BLaER1 treated with 17β-estradiol and CSF1 and Interleukin-3, amounts not matched to agents 10 nM and 100 nM (cell line): Measurements from ENCODE around the gene DOCK1.
"Not testable (repeated sequence)": the region's sequence is repeated elsewhere in the genome, so short reads cannot be mapped to it uniquely, and the experiment has no call there.

Experiments used
- H3K27ac ChIP-seq, 11 experiments: shearing (Covaris generic); formaldehyde crosslinking; 2 replicates each; pipeline ENCODE4 v1.8.1; 2022
- H3K27me3 ChIP-seq, 11 experiments: shearing (Covaris generic); formaldehyde crosslinking; 2 replicates each; pipeline ENCODE4 v1.8.1; 2022
- H3K36me3 ChIP-seq, 11 experiments: shearing (Covaris generic); formaldehyde crosslinking; 2 replicates each; pipeline ENCODE4 v1.8.1; 2022
- H3K4me1 ChIP-seq, 10 experiments: shearing (Covaris generic); formaldehyde crosslinking; 2 replicates each; pipeline ENCODE4 v1.8.1; 2022
- H3K4me2 ChIP-seq, 11 experiments: shearing (Covaris generic); formaldehyde crosslinking; 2 replicates each; pipeline ENCODE4 v1.8.1; 2022
- H3K4me3 ChIP-seq, 10 experiments: shearing (Covaris generic); formaldehyde crosslinking; 2 replicates each; pipeline ENCODE4 v1.8.1; 2022
- H3K9ac ChIP-seq, 11 experiments: shearing (Covaris generic); formaldehyde crosslinking; 2 replicates each; pipeline ENCODE4 v1.8.1; 2022
- H3K9me3 ChIP-seq, 11 experiments: shearing (Covaris generic); formaldehyde crosslinking; replicated peaks in 1 of 11; 2 replicates each; pipeline ENCODE4 v1.8.1; 2022
- H4K20me1 ChIP-seq, 11 experiments: shearing (Covaris generic); formaldehyde crosslinking; 2 replicates each; pipeline ENCODE4 v1.8.1; 2022
- Cebpa-rat ChIP-seq, 11 experiments: shearing (Covaris generic); IDR thresholded peaks; 2 replicates each; pipeline ENCODE4 v1.8.1; 2022

DOCK1 gene

DNA sequence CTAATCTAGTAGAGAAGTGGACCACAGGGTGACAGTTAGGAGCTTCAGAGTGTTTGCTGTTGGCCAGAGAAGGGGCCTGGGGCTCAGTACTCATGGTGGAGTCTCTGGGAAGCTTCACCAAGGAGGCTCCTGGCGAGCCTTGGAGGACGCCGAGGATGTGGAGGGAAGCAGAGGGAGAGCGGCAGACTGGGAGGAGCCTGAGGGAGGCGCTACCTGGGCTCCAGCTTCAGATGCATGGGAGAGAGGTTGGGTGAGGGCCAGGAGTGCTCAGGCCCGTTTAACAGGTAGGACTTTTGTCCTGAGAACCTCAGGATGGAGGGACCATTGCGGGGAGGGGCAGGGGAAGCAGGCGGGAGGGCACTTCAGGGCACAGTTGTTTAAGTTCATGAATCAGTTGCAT lies 24.2 kb downstream of the DOCK1 start:
- Histone ChIP-seq H3K27ac (no peak overlapping the region), H3K9me3 (no peaks in the 10 kb centered on the region)

DNA sequence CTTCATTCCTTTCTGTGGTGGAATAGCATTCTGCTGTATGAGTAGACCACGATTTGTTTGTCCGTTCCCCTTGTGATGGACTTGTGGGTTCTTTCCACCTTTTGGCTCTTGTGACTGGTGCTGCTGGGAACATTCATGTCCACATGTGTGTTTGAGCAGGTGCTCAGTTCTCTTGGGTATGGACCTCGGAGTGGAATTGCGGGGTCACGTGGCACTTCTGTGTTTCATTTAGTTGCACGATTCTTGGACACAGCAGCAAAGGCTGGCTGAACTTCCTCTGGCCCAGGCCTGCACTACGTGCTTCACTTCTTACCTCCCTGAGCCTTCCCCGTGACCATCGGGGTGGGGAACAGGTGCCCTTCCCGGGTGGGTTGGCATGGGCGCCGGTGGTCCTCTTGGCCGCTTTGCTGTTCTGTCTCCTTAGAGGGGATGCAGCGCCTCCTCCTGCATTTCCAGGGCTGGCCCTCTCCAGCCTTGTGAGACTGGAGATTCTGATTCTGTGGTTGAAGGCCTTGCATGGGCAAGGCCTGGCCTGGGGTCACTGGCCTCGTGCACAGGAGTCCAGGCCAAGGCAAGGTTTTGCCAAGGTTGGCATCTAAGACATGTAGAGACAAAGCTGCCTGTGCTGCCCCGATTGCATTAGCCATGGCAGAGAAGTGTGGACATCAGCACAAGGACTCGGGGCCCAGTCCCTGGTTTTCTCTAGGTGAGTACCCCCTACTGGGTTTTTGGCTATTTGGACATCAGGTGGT lies 25.1 kb downstream of the DOCK1 start:
- Histone ChIP-seq H4K20me1 (no peaks in the 10 kb centered on the region), H3K4me1 (peaks cover 0 to 2% (median 0%) of the 10 kb centered on the region in 10 experiments; a peak in 3 of 20 replicates), H3K4me3 (no peak overlapping the region), H3K9ac (no peak overlapping the region), H3K4me2 (no peak overlapping the region), H3K27ac (no peak overlapping the region), H3K9me3 (no peaks in the 10 kb centered on the region), H3K36me3 (no peaks in the 10 kb centered on the region), H3K27me3 (no peaks in the 10 kb centered on the region)
- TF ChIP-seq Cebpa-rat (IDR thresholded peaks at IDR 0.05) = no peak

More for the DNA sequence above, 24.2 kb downstream of the DOCK1 start:
- no peak for TF ChIP-seq Cebpa-rat (IDR thresholded peaks at IDR 0.05)
- no peaks in the 10 kb centered on the region for H3K4me1 ChIP-seq
- H3K36me3 ChIP-seq = no peaks in the 10 kb centered on the region
- H3K4me3 ChIP-seq = no peak overlapping the region
- H3K9ac ChIP-seq = no peak overlapping the region
- H3K4me2 ChIP-seq = no peak overlapping the region
- no peaks in the 10 kb centered on the region for H4K20me1 ChIP-seq
- no peaks in the 10 kb centered on the region for H3K27me3 ChIP-seq

- no peaks in the 10 kb centered on the region for H4K20me1 ChIP-seq
- no peaks in the 10 kb centered on the region for H3K9me3 ChIP-seq
- H3K27me3 ChIP-seq = no peaks in the 10 kb centered on the region
- no peak overlapping the region for H3K4me3 ChIP-seq
- peaks cover 0 to 7% (median 0%) of the 10 kb centered on the region in 10 experiments; a peak in 3 of 20 replicates for H3K4me1 ChIP-seq
- TF ChIP-seq Cebpa-rat (IDR thresholded peaks at IDR 0.05) = no peak
- no peak overlapping the region for H3K9ac ChIP-seq
- no peak overlapping the region for H3K27ac ChIP-seq
- no peaks in the 10 kb centered on the region for H3K36me3 ChIP-seq
- no peak overlapping the region for H3K4me2 ChIP-seq
Measured at GRCh38 chr10:126930883-126931503, 25.8 kb downstream of the DOCK1 start.

- peaks cover 0 to 7% (median 0%) of the 10 kb centered on the region in 10 experiments; a peak in 3 of 20 replicates for H3K4me1 ChIP-seq
- H4K20me1 ChIP-seq = no peaks in the 10 kb centered on the region
- H3K27ac ChIP-seq = no peak overlapping the region
- no peak overlapping the region for H3K4me3 ChIP-seq
- no peak overlapping the region for H3K9ac ChIP-seq
- TF ChIP-seq Cebpa-rat (IDR thresholded peaks at IDR 0.05) = no peak
- H3K4me2 ChIP-seq = no peak overlapping the region
- no peaks in the 10 kb centered on the region for H3K9me3 ChIP-seq
- H3K36me3 ChIP-seq = no peaks in the 10 kb centered on the region
- H3K27me3 ChIP-seq = no peaks in the 10 kb centered on the region
Measured at GRCh38 chr10:126931544-126931943, 26.3 kb downstream of the DOCK1 start.

GRCh38 chr10:126932516-126932915 lies 27.3 kb downstream of the DOCK1 start:
- Histone ChIP-seq H4K20me1 (no peaks in the 10 kb centered on the region), H3K9ac (no peak overlapping the region), H3K36me3 (no peaks in the 10 kb centered on the region), H3K4me2 (no peak overlapping the region), H3K4me1 (peaks cover 0 to 7% (median 0%) of the 10 kb centered on the region in 10 experiments; a peak in 3 of 20 replicates), H3K27ac (no peak overlapping the region), H3K4me3 (no peak overlapping the region), H3K27me3 (no peaks in the 10 kb centered on the region), H3K9me3 (peaks cover 0 to 4% (median 0%) of the 10 kb centered on the region in 11 experiments; a peak in 2 of 22 replicates)
- no peak for TF ChIP-seq Cebpa-rat (IDR thresholded peaks at IDR 0.05)

DNA sequence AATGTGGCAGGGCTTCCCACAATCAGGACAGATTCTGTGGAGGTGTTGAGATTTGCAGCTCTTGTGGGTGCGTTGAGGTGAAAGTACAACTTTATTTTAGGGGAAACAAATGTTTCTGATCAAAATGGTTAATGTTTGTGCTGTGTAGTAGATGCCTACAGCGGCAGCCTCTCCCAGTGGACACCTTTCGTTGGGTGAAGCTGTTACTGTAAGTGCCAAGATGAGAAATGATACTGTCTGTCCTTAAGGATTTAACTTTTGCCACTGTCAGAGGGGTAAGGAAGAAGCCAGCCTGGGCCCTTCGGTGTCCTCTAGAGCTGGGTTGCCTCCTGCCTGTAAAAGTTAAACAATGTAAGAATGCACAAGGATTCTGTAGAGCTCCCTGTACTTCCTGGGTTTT lies 27.9 kb downstream of the DOCK1 start:
- H3K4me3 ChIP-seq = no peak overlapping the region
- H3K4me2 ChIP-seq = no peak overlapping the region
- H3K27ac ChIP-seq = no peak overlapping the region
- H3K27me3 ChIP-seq = no peaks in the 10 kb centered on the region
- H3K9me3 ChIP-seq = peaks cover 0 to 9% (median 0%) of the 10 kb centered on the region in 11 experiments; a peak in 3 of 22 replicates
- H4K20me1 ChIP-seq = no peaks in the 10 kb centered on the region
- H3K4me1 ChIP-seq = peaks cover 0 to 7% (median 0%) of the 10 kb centered on the region in 10 experiments; a peak in 3 of 20 replicates
- no peak for TF ChIP-seq Cebpa-rat (IDR thresholded peaks at IDR 0.05)
- H3K36me3 ChIP-seq = no peaks in the 10 kb centered on the region
- no peak overlapping the region for H3K9ac ChIP-seq

DNA sequence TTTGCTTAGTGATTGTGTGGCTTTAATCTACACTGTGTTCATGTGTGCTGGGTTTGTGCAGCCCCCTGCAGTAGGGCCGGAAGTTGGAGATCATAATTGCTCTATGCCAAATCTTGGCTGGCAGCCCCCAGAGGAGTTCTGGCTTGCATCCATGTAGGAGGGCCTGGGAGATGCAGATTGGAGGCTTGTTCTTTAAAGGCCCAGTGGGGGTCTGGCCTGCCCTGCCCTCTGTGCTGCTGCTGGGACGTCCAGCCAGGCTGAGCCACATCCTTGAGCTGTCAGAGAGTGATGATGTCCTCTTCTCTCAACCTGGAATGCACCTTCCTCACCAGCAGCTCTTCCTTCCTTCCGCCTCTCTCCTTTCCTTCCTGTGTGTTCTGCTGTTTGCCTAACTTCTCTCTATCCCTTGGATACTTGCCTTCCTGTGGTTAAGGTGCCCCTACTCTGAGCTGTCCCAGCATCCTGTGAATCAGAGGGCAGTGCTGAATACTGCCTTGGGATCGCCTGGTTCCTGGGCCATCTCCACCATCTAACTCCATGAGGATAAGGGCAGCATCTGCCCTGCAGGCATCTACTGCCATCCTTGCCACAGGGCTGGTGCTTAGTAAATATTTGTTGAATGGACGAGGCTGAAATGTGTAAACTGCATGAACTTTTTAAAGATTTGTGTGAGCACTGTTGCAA lies 30.2 kb downstream of the DOCK1 start:
- H3K9me3 ChIP-seq = peaks cover 0 to 12% (median 0%) of the 10 kb centered on the region in 11 experiments; a peak in 4 of 22 replicates
- H3K27ac ChIP-seq = no peak overlapping the region
- H4K20me1 ChIP-seq = no peaks in the 10 kb centered on the region
- no peak overlapping the region for H3K4me3 ChIP-seq
- TF ChIP-seq Cebpa-rat (IDR thresholded peaks at IDR 0.05) = no peak
- peaks cover 0 to 7% (median 0%) of the 10 kb centered on the region in 10 experiments; a peak in 3 of 20 replicates for H3K4me1 ChIP-seq
- no peaks in the 10 kb centered on the region for H3K36me3 ChIP-seq
- H3K4me2 ChIP-seq = peak overlapping the region in 2 of 11 experiments; percentile 12 to 15; a peak in 1 of 22 replicates
- no peaks in the 10 kb centered on the region for H3K27me3 ChIP-seq
- H3K9ac ChIP-seq = no peak overlapping the region

DNA sequence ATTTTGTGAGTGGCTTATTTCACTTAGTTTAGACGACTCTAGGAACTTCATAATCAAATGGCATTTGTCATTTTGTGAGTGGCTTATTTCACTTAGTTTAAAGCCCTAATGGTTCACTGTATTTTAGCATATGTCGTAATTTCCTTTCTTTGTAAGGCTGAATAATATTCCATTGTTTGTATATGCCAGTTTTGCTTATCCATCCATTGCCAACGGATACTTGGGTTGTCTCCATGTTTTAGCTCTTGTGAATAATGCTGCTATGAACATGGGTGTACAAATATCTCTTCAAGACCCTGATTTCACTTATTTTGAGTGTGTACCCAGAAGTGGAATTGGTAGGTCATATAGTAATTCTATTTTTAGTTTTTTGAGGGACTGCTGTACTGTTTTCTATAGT lies 31.8 kb downstream of the DOCK1 start:
- H4K20me1 ChIP-seq = no peaks in the 10 kb centered on the region

GRCh38 chr10:126938121-126938520 lies 32.9 kb downstream of the DOCK1 start:
- not testable (repeated sequence) for H3K36me3 ChIP-seq, H3K4me2 ChIP-seq, H3K9ac ChIP-seq, H3K27me3 ChIP-seq, H3K4me1 ChIP-seq, H3K4me3 ChIP-seq, H4K20me1 ChIP-seq, H3K27ac ChIP-seq
- peaks cover 0 to 12% (median 4%) of the 10 kb centered on the region in 11 experiments; a peak in 5 of 22 replicates for H3K9me3 ChIP-seq

More for the DNA sequence above, 31.8 kb downstream of the DOCK1 start:
- H3K9me3 ChIP-seq = peaks cover 0 to 12% (median 0%) of the 10 kb centered on the region in 11 experiments; a peak in 5 of 22 replicates
- H3K36me3 ChIP-seq = no peaks in the 10 kb centered on the region
- TF ChIP-seq Cebpa-rat (IDR thresholded peaks at IDR 0.05) = no peak
- H3K9ac ChIP-seq = no peak overlapping the region
- no peak overlapping the region for H3K4me3 ChIP-seq
- no peak overlapping the region for H3K27ac ChIP-seq
- H3K4me1 ChIP-seq = peaks cover 0 to 7% (median 0%) of the 10 kb centered on the region in 10 experiments; a peak in 3 of 20 replicates
- H3K4me2 ChIP-seq = no peak overlapping the region
- H3K27me3 ChIP-seq = no peaks in the 10 kb centered on the region
